GM21360 (cell line): ENCODE results near the gene ETV3.

Source experiments
- ATAC-seq: cut with Tn5 transposase; IDR thresholded peaks from one replicate; pipeline ENCODE4 v1.9.1; 2021; ENCODE audit warnings: mild to moderate bottlenecking, moderate library complexity; ENCODE audit not compliant: unreplicated experiment

Gene ETV3

GRCh38 chr1:157095091-157095490 lies 43.1 kb downstream of the ETV3 start:
- ATAC-seq = no peak

- ATAC-seq = no peak
These were observed 45.4 kb downstream of the ETV3 start for GRCh38 chr1:157092831-157093230.

- no peak for ATAC-seq
These were observed 46.4 kb downstream of the ETV3 start for GRCh38 chr1:157091668-157092273.

GRCh38 chr1:157091186-157091585 lies 47.0 kb downstream of the ETV3 start:
- ATAC-seq = no peak

- ATAC-seq = no peak
These were observed 47.4 kb downstream of the ETV3 start for GRCh38 chr1:157090771-157091170.

- ATAC-seq = no peak
These were observed 48.0 kb downstream of the ETV3 start for GRCh38 chr1:157090196-157090647.

- ATAC-seq = no peak
These were observed 48.4 kb downstream of the ETV3 start for GRCh38 chr1:157089789-157090188.

- ATAC-seq = no peak
These were observed 49.6 kb downstream of the ETV3 start for GRCh38 chr1:157088607-157089006.

- no peak for ATAC-seq
These were observed 51.2 kb downstream of the ETV3 start for GRCh38 chr1:157087030-157087429.

- ATAC-seq = no peak
These were observed 51.9 kb downstream of the ETV3 start for GRCh38 chr1:157086299-157086698.

GRCh38 chr1:157085421-157085820 lies 52.8 kb downstream of the ETV3 start:
- ATAC-seq = no peak

- no peak for ATAC-seq
These were observed 53.5 kb downstream of the ETV3 start for GRCh38 chr1:157084720-157085119.

- no peak for ATAC-seq
These were observed 56.5 kb downstream of the ETV3 start for GRCh38 chr1:157081707-157082106.

GRCh38 chr1:157080714-157081113 lies 57.5 kb downstream of the ETV3 start:
- ATAC-seq = no peak

- ATAC-seq = no peak
These were observed 60.8 kb downstream of the ETV3 start for GRCh38 chr1:157077394-157077793.

- no peak for ATAC-seq
These were observed 64.1 kb downstream of the ETV3 start for GRCh38 chr1:157073944-157074685.
